Endothelial cell of umbilical vein (primary cell): Measurements from ENCODE around the gene IFT88. TPM values are rescaled to one million over a fixed set of nuclear protein-coding genes. Genes with fewer than 3 reads are reported as not detected.

Experiments used
- BruUV-seq: library from RNA; stranded (reverse); fragments of 400-500 nt; replicated peaks from 2 replicates; lab custom pipeline; 2021; lab: Mats Ljungman, UMichigan
- CTCF ChIA-PET: fragments of 300-600, 350-600 bp; sonication (Branson Sonifier 250); formaldehyde crosslinking; loops from one replicate; lab custom pipeline; 2021; ENCODE audit warnings: antibody characterized with exemption, inconsistent platforms; lab: Charles Lee
- POLR2A ChIA-PET: fragments of 300-600, 350-600 bp; sonication (Branson Sonifier 250); formaldehyde crosslinking; loops from one replicate; lab custom pipeline; 2021; ENCODE audit warnings: antibody characterized with exemption, inconsistent platforms; lab: Charles Lee
- DNase-seq: peaks from one replicate; pipeline ENCODE4 v3.0.0-alpha.2; 2011; ENCODE audit warnings: low read depth, low spot score
- FAIRE-seq: peaks from 2 replicates; lab custom pipeline; 2011; peaks lifted over from hg19 to GRCh38; lab: Jason Lieb, UNC
- H2AFZ ChIP-seq: 2 replicates; pipeline ENCODE4 v1.6.0; 2012; ENCODE audit warnings: low read depth, low read length, control low read depth, inconsistent platforms
- H3K27ac ChIP-seq: 2 replicates; pipeline ENCODE4 v1.5.1; 2011; ENCODE audit warnings: low read depth, mild to moderate bottlenecking, control low read depth, low read length, moderate library complexity; ENCODE audit not compliant: insufficient read depth
- H3K27me3 ChIP-seq, 2 experiments: 2 replicates each; pipeline versions ENCODE4 v1.6.0 to v1.6.1; 2011; ENCODE audit warnings: low read length in 2 of 2, mixed read lengths in 1 of 2; ENCODE audit not compliant: control insufficient read depth in 2 of 2, insufficient read depth in 2 of 2
- H3K36me3 ChIP-seq, 2 experiments: 2 replicates in 1 of 2; 3 replicates in 1 of 2; pipeline ENCODE4 v1.5.1; 2011; ENCODE audit warnings: low read length in 2 of 2, mild to moderate bottlenecking in 1 of 2, moderate library complexity in 1 of 2; ENCODE audit not compliant: control insufficient read depth in 2 of 2, insufficient read depth in 2 of 2; ENCODE audit errors: extremely low read depth in 1 of 2
- H3K4me1 ChIP-seq: 3 replicates; pipeline ENCODE4 v1.5.1; 2011; ENCODE audit warnings: mild to moderate bottlenecking, low read length; ENCODE audit not compliant: control insufficient read depth, insufficient read depth; ENCODE audit errors: extremely low read depth
- H3K4me2 ChIP-seq: 2 replicates; pipeline ENCODE4 v1.6.1; 2011; ENCODE audit warnings: low read length, control low read depth, mixed read lengths; ENCODE audit not compliant: insufficient read depth
- H3K4me3 ChIP-seq, 3 experiments: fragments of 200-600 bp in 1 of 3; sonication (generic), shearing (Covaris generic) in 1 of 3; replicated peaks in 1 of 3; 2 replicates each; pipeline ENCODE4 v1.5.1; 2011 to 2016; ENCODE audit warnings: control low read depth in 3 of 3, low read length in 3 of 3, mild to moderate bottlenecking in 2 of 3, inconsistent platforms in 1 of 3, low read depth in 1 of 3, moderate library complexity in 1 of 3; ENCODE audit not compliant: insufficient read depth in 1 of 3
- H3K79me2 ChIP-seq: 2 replicates; pipeline ENCODE4 v1.6.0; 2012; ENCODE audit warnings: low read length, inconsistent platforms; ENCODE audit not compliant: control insufficient read depth, insufficient read depth
- H3K9ac ChIP-seq: replicated peaks from 2 replicates; pipeline ENCODE3; 2011; ENCODE audit warnings: low read length, control low read depth; ENCODE audit not compliant: insufficient read depth; ENCODE audit errors: extremely low read depth
- H3K9me1 ChIP-seq: replicated peaks from 3 replicates; pipeline ENCODE4 v1.6.0; 2011; ENCODE audit warnings: mild to moderate bottlenecking, low read length; ENCODE audit not compliant: control insufficient read depth, insufficient read depth; ENCODE audit errors: extremely low read depth
- H3K9me3 ChIP-seq: replicated peaks from 2 replicates; pipeline ENCODE4 v1.5.1; 2012; ENCODE audit warnings: low read length, inconsistent platforms; ENCODE audit not compliant: control insufficient read depth, insufficient read depth
- H4K20me1 ChIP-seq: replicated peaks from 2 replicates; pipeline ENCODE3; 2011; ENCODE audit warnings: mild to moderate bottlenecking, low read length; ENCODE audit not compliant: control insufficient read depth, insufficient read depth; ENCODE audit errors: extremely low read depth
- EZH2 ChIP-seq: IDR thresholded peaks from 2 replicates; pipeline ENCODE4 v1.6.1; 2012; ENCODE audit warnings: borderline replicate concordance, low read depth, mild to moderate bottlenecking, moderate library complexity, low read length, inconsistent platforms; ENCODE audit not compliant: severe bottlenecking
- FOS ChIP-seq: IDR thresholded peaks from 2 replicates; pipeline ENCODE4 v1.6.1; 2011; ENCODE audit warnings: mild to moderate bottlenecking, low read length, moderate library complexity, borderline replicate concordance; ENCODE audit not compliant: insufficient read depth
- GATA2 ChIP-seq: IDR thresholded peaks from 2 replicates; pipeline ENCODE4 v1.7.0; 2011; ENCODE audit warnings: low read depth, mild to moderate bottlenecking, moderate library complexity, mixed read lengths, low read length; ENCODE audit not compliant: insufficient read length, insufficient read depth
- JUN ChIP-seq: IDR thresholded peaks from 2 replicates; pipeline ENCODE4 v1.6.1; 2011; ENCODE audit warnings: borderline replicate concordance, low read depth; ENCODE audit not compliant: insufficient read length, insufficient read depth
- MYC ChIP-seq: IDR thresholded peaks from one replicate; pipeline ENCODE4 v1.6.1; 2011; ENCODE audit warnings: mild to moderate bottlenecking, low read depth, low read length
- POLR2A ChIP-seq: IDR thresholded peaks from 2 replicates; pipeline ENCODE4 v1.6.1; 2012; ENCODE audit warnings: low read depth, mild to moderate bottlenecking, control low read depth, low read length
- POLR2AphosphoS5 ChIP-seq: IDR thresholded peaks from 2 replicates; pipeline ENCODE4 v1.6.1; 2012; ENCODE audit warnings: low read depth, mild to moderate bottlenecking, control low read depth, low read length, moderate library complexity; ENCODE audit not compliant: insufficient read depth
- dilution Hi-C: fragments of 300-500 bp; cut with MboI; formaldehyde crosslinking; loops from one replicate; pipeline ENCODE4 v1.15.0; 2019; ENCODE audit warnings: low sequenced_read_pairs; ENCODE audit not compliant: extremely low pct_ligation_motif_present
- intact Hi-C: fragments of 100-400 bp; cut with micrococcal nuclease; formaldehyde crosslinking; loops from one replicate; pipeline ENCODE4 v1.10.0; 2022
- polyA plus RNA-seq, 4 experiments: library from polyadenylated mRNA; depleted of rRNA in 3 of 4; stranded (reverse) in 3 of 4; unstranded in 1 of 4; fragments of >200 nt; gene quantifications; 2 replicates each; pipeline versions ENCODE4 v1.2.1 to v1.2.3, GENCODE V29; 2011 to 2012; ENCODE audit warnings: missing spikeins in 1 of 4
- total RNA-seq: library from RNA; stranded (reverse); gene quantifications from 2 replicates; pipeline ENCODE4 v1.2.3, GENCODE V29; 2021
- TF ChIP-seq, protein P1 (sequence below): IDR thresholded peaks from 2 replicates; pipeline ENCODE4 v1.6.1; 2011; ENCODE audit not compliant: insufficient read depth, insufficient read length
- TF ChIP-seq, protein P2 (sequence below), 2 donors: IDR thresholded peaks; 1 replicate in 1 of 2; 2 replicates in 1 of 2; pipeline ENCODE4 v1.5.1; 2011; ENCODE audit warnings: low read length in 2 of 2, mild to moderate bottlenecking in 2 of 2, moderate library complexity in 2 of 2, control low read depth in 1 of 2, inconsistent platforms in 1 of 2, low read depth in 1 of 2; ENCODE audit not compliant: insufficient read depth in 1 of 2; ENCODE audit errors: extremely low read depth in 1 of 2

IFT88 gene
- total and polyA plus RNA-seq, 2 donors (not counting 3 experiments of a cell fraction or from before 2014, with no cell fraction given), result 2.4 to 9.1 TPM

DNA sequence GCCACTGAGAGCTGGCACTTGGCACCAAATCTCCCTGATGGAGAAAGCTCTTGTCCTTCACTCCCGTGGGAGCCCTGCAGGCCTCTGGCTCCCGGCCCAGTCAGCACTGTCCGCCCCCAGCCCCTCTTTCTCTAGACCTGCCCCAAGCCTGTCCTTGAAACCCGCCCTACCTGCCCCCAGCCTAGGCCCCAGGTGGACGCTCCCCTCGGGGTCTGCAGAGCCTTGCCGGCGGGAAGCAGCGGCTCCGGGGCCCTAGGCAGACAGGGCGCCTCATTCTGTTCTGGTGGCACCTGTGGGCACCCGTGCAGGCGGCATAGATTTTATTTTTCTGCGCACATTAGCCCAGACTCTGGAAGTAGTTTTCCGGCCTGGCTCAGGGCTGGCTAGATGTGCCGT is 154.1 kb downstream of the IFT88 start:
- Histone ChIP-seq H3K9ac (no peak overlapping the region), H3K27me3 (no peaks in the 10 kb centered on the region), H4K20me1 (no peaks in the 10 kb centered on the region), H3K36me3 (no peaks in the 10 kb centered on the region), H3K4me3 (no peak overlapping the region), H3K79me2 (no peaks in the 10 kb centered on the region), H3K9me1 (no peaks in the 10 kb centered on the region), H3K9me3 (no peaks in the 10 kb centered on the region), H3K4me1 (peaks cover 10% of the 10 kb centered on the region), H3K27ac (no peak overlapping the region), H3K4me2 (peak overlapping the region; percentile 47), H2AFZ (no peak overlapping the region)
- FAIRE-seq, result no peak
- no TSS peak for BruUV-seq
- intact Hi-C loops (no loop called here), dilution Hi-C loops (no loop called here)
- CTCF ChIA-PET, result interaction anchor here (4.1 kb wide), 1 partner anchor 108 kb away, joined by 40 read pairs; no protein-coding TSS in a partner anchor
- POLR2A ChIA-PET, result no interaction called here
- TF ChIP-seq, protein P1, sequence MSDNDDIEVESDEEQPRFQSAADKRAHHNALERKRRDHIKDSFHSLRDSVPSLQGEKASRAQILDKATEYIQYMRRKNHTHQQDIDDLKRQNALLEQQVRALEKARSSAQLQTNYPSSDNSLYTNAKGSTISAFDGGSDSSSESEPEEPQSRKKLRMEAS, result no peak
- no peak for TF ChIP-seq EZH2
- no peak for DNase-seq

DNA sequence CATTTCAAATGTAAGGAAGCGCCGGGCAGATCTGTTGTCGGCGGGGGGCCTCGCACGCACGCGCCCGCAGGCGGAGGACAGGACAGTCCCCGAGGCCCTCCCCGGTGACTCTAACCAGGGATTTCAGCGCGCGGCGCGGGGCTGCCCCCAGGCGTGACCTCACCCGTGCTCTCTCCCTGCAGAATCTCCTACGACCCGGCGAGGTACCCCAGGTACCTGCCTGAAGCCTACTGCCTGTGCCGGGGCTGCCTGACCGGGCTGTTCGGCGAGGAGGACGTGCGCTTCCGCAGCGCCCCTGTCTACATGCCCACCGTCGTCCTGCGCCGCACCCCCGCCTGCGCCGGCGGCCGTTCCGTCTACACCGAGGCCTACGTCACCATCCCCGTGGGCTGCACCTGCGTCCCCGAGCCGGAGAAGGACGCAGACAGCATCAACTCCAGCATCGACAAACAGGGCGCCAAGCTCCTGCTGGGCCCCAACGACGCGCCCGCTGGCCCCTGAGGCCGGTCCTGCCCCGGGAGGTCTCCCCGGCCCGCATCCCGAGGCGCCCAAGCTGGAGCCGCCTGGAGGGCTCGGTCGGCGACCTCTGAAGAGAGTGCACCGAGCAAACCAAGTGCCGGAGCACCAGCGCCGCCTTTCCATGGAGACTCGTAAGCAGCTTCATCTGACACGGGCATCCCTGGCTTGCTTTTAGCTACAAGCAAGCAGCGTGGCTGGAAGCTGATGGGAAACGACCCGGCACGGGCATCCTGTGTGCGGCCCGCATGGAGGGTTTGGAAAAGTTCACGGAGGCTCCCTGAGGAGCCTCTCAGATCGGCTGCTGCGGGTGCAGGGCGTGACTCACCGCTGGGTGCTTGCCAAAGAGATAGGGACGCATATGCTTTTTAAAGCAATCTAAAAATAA is 154.7 kb downstream of the IFT88 start:
- TF ChIP-seq, protein P2, sequence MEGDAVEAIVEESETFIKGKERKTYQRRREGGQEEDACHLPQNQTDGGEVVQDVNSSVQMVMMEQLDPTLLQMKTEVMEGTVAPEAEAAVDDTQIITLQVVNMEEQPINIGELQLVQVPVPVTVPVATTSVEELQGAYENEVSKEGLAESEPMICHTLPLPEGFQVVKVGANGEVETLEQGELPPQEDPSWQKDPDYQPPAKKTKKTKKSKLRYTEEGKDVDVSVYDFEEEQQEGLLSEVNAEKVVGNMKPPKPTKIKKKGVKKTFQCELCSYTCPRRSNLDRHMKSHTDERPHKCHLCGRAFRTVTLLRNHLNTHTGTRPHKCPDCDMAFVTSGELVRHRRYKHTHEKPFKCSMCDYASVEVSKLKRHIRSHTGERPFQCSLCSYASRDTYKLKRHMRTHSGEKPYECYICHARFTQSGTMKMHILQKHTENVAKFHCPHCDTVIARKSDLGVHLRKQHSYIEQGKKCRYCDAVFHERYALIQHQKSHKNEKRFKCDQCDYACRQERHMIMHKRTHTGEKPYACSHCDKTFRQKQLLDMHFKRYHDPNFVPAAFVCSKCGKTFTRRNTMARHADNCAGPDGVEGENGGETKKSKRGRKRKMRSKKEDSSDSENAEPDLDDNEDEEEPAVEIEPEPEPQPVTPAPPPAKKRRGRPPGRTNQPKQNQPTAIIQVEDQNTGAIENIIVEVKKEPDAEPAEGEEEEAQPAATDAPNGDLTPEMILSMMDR (IDR thresholded peaks at IDR 0.05; ENCODE audit: extremely low read depth in 1 of 2, insufficient read depth in 1 of 2, low read depth in 1 of 2, low read length in 2 of 2), result peak in 1 of 2 donors; percentile 3
- TF ChIP-seq POLR2A (no peak), POLR2AphosphoS5 (no peak), JUN (peak; percentile 22), MYC (no peak), EZH2 (no peak), FOS (peak; percentile 63), GATA2 (no peak)
- TF ChIP-seq, protein P1, result peak; percentile 3
- intact Hi-C loops (loop anchor here (1.0 to 2.0 kb wide), 2 partner anchors 7 to 47 kb away; no protein-coding TSS in a partner anchor), dilution Hi-C loops (no loop called here)
- H3K27ac ChIP-seq, result no peak overlapping the region
- H3K9me3 ChIP-seq, result no peaks in the 10 kb centered on the region
- H3K4me2 ChIP-seq, result peak overlapping the region; percentile 47
- H3K4me3 ChIP-seq, result peak overlapping the region in 2 of 3 experiments; percentile 3 to 27
- FAIRE-seq (peak; percentile 85), DNase-seq (peak; percentile 68)
- H3K27me3 ChIP-seq, result no peaks in the 10 kb centered on the region
- no peaks in the 10 kb centered on the region for H3K79me2 ChIP-seq
- H2AFZ ChIP-seq, result peak overlapping the region; percentile 57
- H4K20me1 ChIP-seq, result no peaks in the 10 kb centered on the region
- peak overlapping the region; percentile 38 for H3K9ac ChIP-seq
- ChIA-PET CTCF (interaction anchor here (0.8 to 4.1 kb wide), 6 partner anchors 11 to 148 kb away, joined by 3 to 40 read pairs (median 4); no protein-coding TSS in a partner anchor), POLR2A (no interaction called here)
- no peaks in the 10 kb centered on the region for H3K9me1 ChIP-seq
- no TSS peak for BruUV-seq
- H3K36me3 ChIP-seq, result no peaks in the 10 kb centered on the region
- peaks cover 10% of the 10 kb centered on the region for H3K4me1 ChIP-seq
